Progenitor cell of endocrine pancreas (in vitro differentiated cells): ENCODE results near the gene LAMA2. TPM values are rescaled to one million over a fixed set of nuclear protein-coding genes. Genes with fewer than 3 reads are reported as not detected.
A peak's percentile ranks its signal among the peaks of the same experiment; 100 is the strongest.

Experiments
- DNase-seq: peaks from one replicate; pipeline ENCODE4 v3.0.0; 2021; ENCODE audit warnings: low spot score; ENCODE audit not compliant: unreplicated experiment
- H3K27ac Mint-ChIP-seq: 2 replicates; pipeline ENCODE4 v1.8.0; 2021; ENCODE audit warnings: mild to moderate bottlenecking, moderate library complexity, mixed read lengths
- H3K27me3 Mint-ChIP-seq: 2 replicates; pipeline ENCODE4 v1.8.0; 2021; ENCODE audit warnings: mixed read lengths
- H3K36me3 Mint-ChIP-seq: 2 replicates; pipeline ENCODE4 v1.8.0; 2022; ENCODE audit warnings: mixed read lengths; ENCODE audit not compliant: insufficient read depth
- H3K4me1 Mint-ChIP-seq: 2 replicates; pipeline ENCODE4 v1.8.0; 2021; ENCODE audit warnings: low read depth, mixed read lengths
- H3K4me3 Mint-ChIP-seq: 2 replicates; pipeline ENCODE4 v1.8.0; 2021; ENCODE audit warnings: low read depth, mild to moderate bottlenecking, moderate library complexity, mixed read lengths
- H3K9me3 Mint-ChIP-seq: 2 replicates; pipeline ENCODE4 v1.8.0; 2021; ENCODE audit warnings: low read depth, mixed read lengths
- total RNA-seq: library from RNA; stranded (reverse); gene quantifications from 2 replicates; pipeline ENCODE4 v1.2.1, GENCODE V29; 2021
- TF ChIP-seq, protein P1 (sequence below): fragments of 200-600 bp; sonication (generic); IDR thresholded peaks from one replicate; pipeline ENCODE4 v1.5.0; 2021; ENCODE audit warnings: antibody characterized with exemption, mild to moderate bottlenecking; ENCODE audit not compliant: unreplicated experiment

LAMA2 gene
- total RNA-seq, 1 donor from 2014 or later, result 0.22 TPM

DNA sequence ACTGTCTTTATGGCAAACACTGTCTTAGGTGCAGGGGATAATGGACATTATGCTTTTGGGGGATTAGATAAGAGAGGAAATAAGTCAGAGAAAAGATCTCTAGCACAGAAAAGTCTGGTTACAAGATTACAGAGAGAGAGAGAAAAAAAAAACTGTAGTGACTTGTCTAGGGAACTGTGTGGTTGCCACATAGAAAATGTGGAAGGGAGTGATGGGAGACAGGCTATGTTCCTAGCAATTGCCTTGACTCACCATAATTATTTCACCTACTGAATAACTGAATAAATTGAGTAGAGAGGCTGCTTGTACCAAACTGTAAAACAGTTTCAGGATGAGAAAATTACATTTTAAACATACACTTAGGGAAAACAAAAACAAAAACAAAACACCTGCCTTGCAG is 229.7 kb downstream of the LAMA2 start:
- no peaks in the 10 kb centered on the region for H3K9me3 Mint-ChIP-seq
- TF ChIP-seq, protein P1, sequence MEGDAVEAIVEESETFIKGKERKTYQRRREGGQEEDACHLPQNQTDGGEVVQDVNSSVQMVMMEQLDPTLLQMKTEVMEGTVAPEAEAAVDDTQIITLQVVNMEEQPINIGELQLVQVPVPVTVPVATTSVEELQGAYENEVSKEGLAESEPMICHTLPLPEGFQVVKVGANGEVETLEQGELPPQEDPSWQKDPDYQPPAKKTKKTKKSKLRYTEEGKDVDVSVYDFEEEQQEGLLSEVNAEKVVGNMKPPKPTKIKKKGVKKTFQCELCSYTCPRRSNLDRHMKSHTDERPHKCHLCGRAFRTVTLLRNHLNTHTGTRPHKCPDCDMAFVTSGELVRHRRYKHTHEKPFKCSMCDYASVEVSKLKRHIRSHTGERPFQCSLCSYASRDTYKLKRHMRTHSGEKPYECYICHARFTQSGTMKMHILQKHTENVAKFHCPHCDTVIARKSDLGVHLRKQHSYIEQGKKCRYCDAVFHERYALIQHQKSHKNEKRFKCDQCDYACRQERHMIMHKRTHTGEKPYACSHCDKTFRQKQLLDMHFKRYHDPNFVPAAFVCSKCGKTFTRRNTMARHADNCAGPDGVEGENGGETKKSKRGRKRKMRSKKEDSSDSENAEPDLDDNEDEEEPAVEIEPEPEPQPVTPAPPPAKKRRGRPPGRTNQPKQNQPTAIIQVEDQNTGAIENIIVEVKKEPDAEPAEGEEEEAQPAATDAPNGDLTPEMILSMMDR, result no peak
- DNase-seq, result no peak
- no peaks in the 10 kb centered on the region for H3K36me3 Mint-ChIP-seq
- H3K27ac Mint-ChIP-seq, result peak overlapping the region; percentile 39
- H3K4me3 Mint-ChIP-seq, result no peak overlapping the region
- H3K27me3 Mint-ChIP-seq, result no peaks in the 10 kb centered on the region
- H3K4me1 Mint-ChIP-seq, result peaks cover 5% of the 10 kb centered on the region

DNA sequence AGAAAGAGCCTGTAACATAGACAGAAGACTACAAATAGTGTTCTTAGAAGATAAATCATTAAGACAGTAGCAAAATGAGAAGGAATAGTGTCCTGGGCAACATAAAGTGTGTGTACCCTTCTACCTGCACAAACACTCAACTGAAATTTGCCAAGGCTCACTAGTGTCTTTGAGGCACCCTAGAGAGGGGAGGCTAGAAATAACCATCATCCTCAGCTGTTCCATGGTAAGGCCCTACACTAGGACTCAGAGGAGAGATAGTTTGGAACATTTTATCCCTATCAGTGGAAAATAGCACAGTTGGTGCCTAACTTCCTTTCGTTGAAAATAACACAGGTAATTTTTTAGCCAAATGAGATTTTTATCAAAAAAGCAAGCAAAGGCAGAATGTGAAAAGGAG is 230.7 kb downstream of the LAMA2 start:
- Mint-ChIP-seq H3K4me3 (no peak overlapping the region), H3K4me1 (peaks cover 5% of the 10 kb centered on the region), H3K36me3 (no peaks in the 10 kb centered on the region), H3K27ac (no peak overlapping the region), H3K9me3 (no peaks in the 10 kb centered on the region), H3K27me3 (no peaks in the 10 kb centered on the region)
- TF ChIP-seq, protein P1, result no peak
- DNase-seq, result no peak

DNA sequence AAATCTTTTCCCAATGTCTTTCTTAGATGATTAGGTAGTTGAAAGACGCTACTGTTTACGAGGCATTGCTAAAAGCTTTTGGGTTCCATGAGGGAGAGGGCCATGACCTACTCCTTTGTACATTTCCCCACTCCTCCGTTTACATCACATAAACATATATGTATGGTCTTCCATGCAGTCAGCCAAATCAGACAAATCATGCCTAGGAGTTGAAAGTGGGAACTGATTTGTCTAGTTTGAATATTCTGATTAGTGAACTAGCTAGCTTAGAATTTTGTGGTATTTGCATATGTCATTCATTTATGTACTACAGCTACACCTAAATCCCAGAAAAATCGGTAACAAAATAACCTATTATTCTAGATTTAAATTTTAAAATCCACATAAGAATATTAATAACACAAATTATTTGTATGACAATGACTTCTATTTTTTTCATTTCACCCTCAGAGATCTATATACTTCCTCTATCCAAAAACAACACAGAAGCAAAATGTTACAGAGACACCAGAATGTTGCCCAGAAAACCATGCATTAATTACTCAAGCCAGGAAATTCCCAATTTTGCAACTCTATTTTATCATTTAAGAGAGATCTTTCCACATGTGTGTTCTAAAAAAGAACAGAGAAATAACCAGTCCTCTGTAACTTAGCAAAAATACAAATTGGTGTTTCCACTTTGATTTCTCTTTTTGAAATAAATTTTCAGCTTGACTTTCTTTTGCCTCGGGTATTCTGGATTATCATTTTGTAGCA is 231.9 kb downstream of the LAMA2 start:
- no peaks in the 10 kb centered on the region for H3K9me3 Mint-ChIP-seq
- no peak overlapping the region for H3K4me3 Mint-ChIP-seq

DNA sequence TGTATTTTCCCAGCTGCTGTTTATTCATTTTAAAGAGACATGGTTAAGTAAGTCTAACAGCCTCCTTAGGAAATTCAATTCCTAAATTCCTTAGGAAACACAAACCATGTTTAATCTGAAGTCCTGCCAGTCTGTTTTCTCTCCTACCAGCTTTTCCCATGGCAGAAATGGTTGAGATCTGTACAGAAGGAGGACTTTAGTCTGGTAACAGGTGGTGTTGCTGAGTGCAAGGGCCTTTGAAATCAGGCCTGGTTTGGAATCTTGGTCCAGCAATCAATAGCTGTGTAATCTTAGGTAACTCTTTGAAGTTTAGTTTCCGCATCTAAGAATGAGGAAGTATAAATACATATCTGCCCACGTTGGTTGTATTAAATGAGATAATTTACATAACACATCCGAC is 232.5 kb downstream of the LAMA2 start:
- Mint-ChIP-seq H3K36me3 (no peaks in the 10 kb centered on the region), H3K9me3 (no peaks in the 10 kb centered on the region), H3K27me3 (no peaks in the 10 kb centered on the region), H3K4me3 (no peak overlapping the region), H3K4me1 (peaks cover 5% of the 10 kb centered on the region), H3K27ac (no peak overlapping the region)
- TF ChIP-seq, protein P1, result no peak
- DNase-seq, result no peak

More for the DNA sequence above, 231.9 kb downstream of the LAMA2 start:
- TF ChIP-seq, protein P1, result no peak
- Mint-ChIP-seq H3K4me1 (peaks cover 5% of the 10 kb centered on the region), H3K36me3 (no peaks in the 10 kb centered on the region), H3K27me3 (no peaks in the 10 kb centered on the region), H3K27ac (no peak overlapping the region)
- DNase-seq, result no peak

DNA sequence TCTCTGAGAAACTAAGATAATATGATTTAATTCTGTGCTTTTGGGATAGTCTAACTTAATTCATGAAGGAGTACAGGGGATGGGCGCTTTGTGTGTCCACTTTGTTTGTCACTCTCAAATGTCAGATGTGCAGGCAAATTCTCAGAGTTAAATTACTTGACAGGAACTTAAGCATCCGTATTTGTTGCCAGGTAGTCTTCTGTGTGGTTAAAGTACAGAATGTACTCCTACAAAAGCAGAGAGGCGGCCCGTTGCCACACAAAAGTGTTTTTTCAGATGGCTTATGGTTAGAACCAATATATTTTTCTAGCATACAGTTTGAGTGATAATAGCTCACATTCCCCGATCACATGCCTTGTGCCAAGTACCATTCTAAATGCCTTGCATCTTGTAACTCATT is 234.4 kb downstream of the LAMA2 start:
- no peak overlapping the region for H3K4me3 Mint-ChIP-seq
- no peaks in the 10 kb centered on the region for H3K9me3 Mint-ChIP-seq
- TF ChIP-seq, protein P1, result no peak
- no peak for DNase-seq
- peaks cover 5% of the 10 kb centered on the region for H3K4me1 Mint-ChIP-seq
- H3K27ac Mint-ChIP-seq, result no peak overlapping the region
- H3K36me3 Mint-ChIP-seq, result no peaks in the 10 kb centered on the region
- no peaks in the 10 kb centered on the region for H3K27me3 Mint-ChIP-seq
